ENCODE measurements around the gene PNP. TPM values are rescaled to one million over a fixed set of nuclear protein-coding genes. Genes with fewer than 3 reads are reported as not detected.
A peak's percentile ranks its signal among the peaks of the same experiment; 100 is the strongest.

Gene PNP
- total and polyA plus RNA-seq, 2 of the 8 experiments (the other 6 are each of a cell fraction or from before 2014, with no cell fraction given), result 108 to 130 TPM

- no peaks in the 10 kb centered on the region for H3K79me2 ChIP-seq (ENCODE audit: control insufficient read depth in 1 of 2, insufficient read depth in 2 of 2, low read length in 2 of 2)
- H3K9me3 ChIP-seq (ENCODE audit: insufficient read depth in 2 of 2, low read depth in 1 of 2, low read length in 1 of 2), result no peaks in the 10 kb centered on the region
- no peak for DNase-seq (ENCODE audit: low read depth in 1 of 2, low spot score in 2 of 2)
- H2BK20ac ChIP-seq (ENCODE audit: low read length), result 0 out of 2 replicates have a peak overlapping the region, but pooled peaks have one; percentile 16
- peaks cover 0 to 8% (median 3%) of the 10 kb centered on the region in 4 experiments; a peak in 2 of 7 replicates for H3K4me1 ChIP-seq (replicated peaks in 1 of 4; ENCODE audit: control insufficient read depth in 3 of 4, insufficient read depth in 4 of 4, low read length in 3 of 4)
- no peak overlapping the region for H4K5ac ChIP-seq (ENCODE audit: insufficient read length, low read depth, low read length)
- H3K18ac ChIP-seq (ENCODE audit: extremely low read depth, low read length), result no peak overlapping the region
- TF ChIP-seq NRF1 (IDR thresholded peaks at IDR 0.05; ENCODE audit: low read depth, low read length) (no peak), MAFK (IDR thresholded peaks at IDR 0.05; ENCODE audit: low read depth, low read length) (no peak), MAX (IDR thresholded peaks at IDR 0.05) (no peak), FOSL1 (IDR thresholded peaks at IDR 0.05; ENCODE audit: insufficient read depth, low read depth, low read length) (no peak), KDM5A (IDR thresholded peaks at IDR 0.05; ENCODE audit: low read length) (no peak), RAD21 (IDR thresholded peaks at IDR 0.05 in 1 of 2, conservative IDR thresholded peaks at IDR 0.05 in 1 of 2; ENCODE audit: low read depth in 2 of 2, low read length in 2 of 2) (peak; percentile 27 to 52; a peak in 3 of 4 replicates), BCL11A (IDR thresholded peaks at IDR 0.05; ENCODE audit: low read depth in 2 of 2, low read length in 2 of 2) (no peak), POU5F1 (IDR thresholded peaks at IDR 0.05; ENCODE audit: low read depth, low read length) (no peak), CTCF (IDR thresholded peaks at IDR 0.05; ENCODE audit: control extremely low read depth in 1 of 3, insufficient read depth in 1 of 3, low read depth in 1 of 3, low read length in 3 of 3) (peak in 2 of 3 experiments; percentile 30 to 38; a peak in 3 of 4 replicates), NANOG (IDR thresholded peaks at IDR 0.05; ENCODE audit: insufficient read depth, low read depth, low read length, poor library complexity, severe bottlenecking) (no peak)
- H2BK120ac ChIP-seq (replicated peaks; ENCODE audit: low read depth, low read length), result no peak overlapping the region
- H3K23me2 ChIP-seq (ENCODE audit: low read depth, low read length), result peaks cover 2% of the 10 kb centered on the region; the same call in 1 of the 2 replicates
- no peaks in the 10 kb centered on the region for H3K36me3 ChIP-seq (ENCODE audit: control insufficient read depth in 2 of 4, insufficient read depth in 4 of 4, low read length in 3 of 4)
- H2AK5ac ChIP-seq (ENCODE audit: low read depth, low read length), result no peak overlapping the region
- H2BK12ac ChIP-seq (ENCODE audit: low read depth, low read length), result no peak overlapping the region
- no peak overlapping the region for H4K91ac ChIP-seq (replicated peaks; ENCODE audit: insufficient read length, low read length)
- no peak overlapping the region for H3K4ac ChIP-seq (replicated peaks; ENCODE audit: insufficient read length, low read depth, low read length)
- no peak overlapping the region for H2AFZ ChIP-seq (ENCODE audit: low read length)
- no peaks in the 10 kb centered on the region for H3K79me1 ChIP-seq (ENCODE audit: low read depth, low read length)
- ChIA-PET POLR2A (ENCODE audit: partially characterized antibody) (interaction anchor here (0.8 to 3.7 kb wide), 8 partner anchors 12 to 143 kb away, joined by 3 to 31 read pairs (median 4); partner anchors contain the start of genes APEX1, OSGEP, PARP2 and PNP), CTCF (ENCODE audit: partially characterized antibody) (interaction anchor here (1.0 to 7.5 kb wide), 14 partner anchors 10 to 125 kb away, joined by 3 to 114 read pairs (median 6); partner anchors contain the start of gene RNASE12)
- FAIRE-seq, result no peak
- no peak overlapping the region for H3K27ac ChIP-seq (ENCODE audit: low read depth, low read length)
- H2BK5ac ChIP-seq (ENCODE audit: low read depth, low read length), result no peak overlapping the region
- no peak overlapping the region for H3K4me3 ChIP-seq (ENCODE audit: extremely low read depth in 1 of 4, insufficient read depth in 2 of 4, low read depth in 3 of 4, low read length in 4 of 4)
- H3K56ac ChIP-seq (replicated peaks; ENCODE audit: insufficient read length, low read depth, low read length), result no peak overlapping the region
- no peaks in the 10 kb centered on the region for H3K27me3 ChIP-seq (replicated peaks in 1 of 4; ENCODE audit: control insufficient read depth in 3 of 4, extremely low read depth in 1 of 4, insufficient read depth in 3 of 4, low read length in 3 of 4)
- H3K9ac ChIP-seq (replicated peaks in 1 of 4; ENCODE audit: extremely low read depth in 1 of 4, low read depth in 3 of 4, low read length in 3 of 4), result no peak overlapping the region
- H3K4me2 ChIP-seq (ENCODE audit: insufficient read depth in 1 of 2, low read depth in 2 of 2, low read length in 2 of 2), result no peak overlapping the region
- no peaks in the 10 kb centered on the region for H4K20me1 ChIP-seq (replicated peaks in 1 of 2; ENCODE audit: control insufficient read depth in 1 of 2, insufficient read depth in 2 of 2, low read length in 2 of 2)
- no peak overlapping the region for H3K14ac ChIP-seq (ENCODE audit: insufficient read length)
- H4K8ac ChIP-seq (ENCODE audit: extremely low read depth, insufficient read depth, low read length), result no peak overlapping the region
- H3K23ac ChIP-seq (ENCODE audit: insufficient read length), result no peak overlapping the region
- H2BK15ac ChIP-seq (ENCODE audit: low read length), result no peak overlapping the region
Measured at GRCh38 chr14:20487396-20487725, 18.2 kb downstream of the PNP start.
